Measurements from ENCODE around the gene RNF19B. TPM values are rescaled to one million over a fixed set of nuclear protein-coding genes. Genes with fewer than 3 reads are reported as not detected.

Gene RNF19B
- total and polyA plus RNA-seq, 10 of the 15 experiments (the other 5 are each of a cell fraction or from before 2014, with no cell fraction given) = 2.8 to 32.6 (median 16.6) TPM

GRCh38 chr1:32900371-32900955 is 64.1 kb downstream of the RNF19B start:
- TF ChIP-seq YBX1 (IDR thresholded peaks at IDR 0.05) (no peak), EZH2 (IDR thresholded peaks at IDR 0.05; ENCODE audit: borderline replicate concordance, control insufficient read depth, low read depth, low read length) (no peak), RELB (IDR thresholded peaks at IDR 0.05; ENCODE audit: low read depth) (no peak), BCL11A (IDR thresholded peaks at IDR 0.05; ENCODE audit: low read depth, low read length) (no peak), PRDM15 (CRISPR knock-in tag; IDR thresholded peaks at IDR 0.05) (no peak), CREB1 (IDR thresholded peaks at IDR 0.05; ENCODE audit: low read depth) (no peak)
- Histone ChIP-seq H4K20me1 (ENCODE audit: control insufficient read depth, insufficient read depth) (no peaks in the 10 kb centered on the region), H3K36me3 (ENCODE audit: control insufficient read depth in 2 of 2, insufficient read depth in 2 of 2, low read length in 1 of 2) (no peaks in the 10 kb centered on the region), H2AFZ (ENCODE audit: control insufficient read depth, low read depth, low read length) (no peak overlapping the region), H3K9me3 (replicated peaks; ENCODE audit: control insufficient read depth, insufficient read depth, low read length) (no peaks in the 10 kb centered on the region), H3K27me3 (replicated peaks in 1 of 2; ENCODE audit: control insufficient read depth in 2 of 2, insufficient read depth in 2 of 2, low read length in 1 of 2) (peaks cover 2 to 7% of the 10 kb centered on the region in 2 experiments), H3K27ac (ENCODE audit: control insufficient read depth, insufficient read depth) (no peak overlapping the region), H3K79me2 (ENCODE audit: control insufficient read depth, insufficient read depth, low read length) (no peaks in the 10 kb centered on the region), H3K4me1 (ENCODE audit: control insufficient read depth, insufficient read depth, low read length) (no peaks in the 10 kb centered on the region), H3K4me2 (ENCODE audit: control insufficient read depth, insufficient read depth) (no peak overlapping the region), H3K4me3 (no peak overlapping the region), H3K9ac (ENCODE audit: control insufficient read depth, insufficient read depth, low read length) (no peak overlapping the region)
- in situ Hi-C loops (cut with MboI) = no loop called here
- FAIRE-seq = no peak
- ChIA-PET POLR2A (no interaction called here), SMC1A (ENCODE audit: uncharacterized antibody, unreplicated experiment) (no interaction called here), RAD21 (ENCODE audit: unreplicated experiment) (no interaction called here), CTCF (interaction anchor here (1.6 kb wide), 1 partner anchor 195 kb away, joined by 4 read pairs; no protein-coding TSS in a partner anchor)
- intact Hi-C loops (cut with micrococcal nuclease; ENCODE audit: unreplicated experiment) = no loop called here
- BruUV-seq (replicated peaks) = no TSS peak
- WGBS (ENCODE audit: insufficient coverage, insufficient replicate concordance, low lambda C conversion rate, missing lambda C conversion rate) = 45% methylated on average over 21 of the region's 22 CpGs
- ATAC-seq = no peak
- DNase-seq (ENCODE audit: low read depth, low spot score) = no peak
